ENCODE measurements around the gene LYG1.

Gene LYG1

GRCh38 chr2:99297994-99298393 lies 3.0 kb downstream of the LYG1 start:
- Histone ChIP-seq H3K27me3 (ENCODE audit: insufficient read depth, low read length, poor library complexity) (no peaks in the 10 kb centered on the region), H2AFZ (ENCODE audit: low read depth, low read length) (no peak overlapping the region), H3K4me2 (ENCODE audit: insufficient read depth, low read length) (no peak overlapping the region), H3K4me1 (ENCODE audit: insufficient read depth, low read length) (no peaks in the 10 kb centered on the region), H3K36me3 (ENCODE audit: insufficient read depth, low read length) (peaks cover 10% of the 10 kb centered on the region; the same call in 1 of the 2 replicates), H3K9ac (ENCODE audit: low read depth, low read length) (no peak overlapping the region), H3K9me3 (ENCODE audit: insufficient read depth, low read length, severe bottlenecking) (no peaks in the 10 kb centered on the region), H4K20me1 (ENCODE audit: insufficient read depth, low read length) (no peaks in the 10 kb centered on the region), H3K27ac (ENCODE audit: low read length) (no peak overlapping the region), H3K4me3 (ENCODE audit: low read depth in 1 of 2, low read length in 2 of 2) (no peak overlapping the region), H3K79me2 (ENCODE audit: insufficient read depth, low read length) (no peaks in the 10 kb centered on the region)
- ATAC-seq (ENCODE audit: insufficient read depth, low read depth) (no peak), DNase-seq (no peak)
- TF ChIP-seq EZH2 (IDR thresholded peaks at IDR 0.05; ENCODE audit: borderline replicate concordance, low read depth, low read length, severe bottlenecking) = no peak
- no peak for TF ChIP-seq CTCF (IDR thresholded peaks at IDR 0.05; ENCODE audit: borderline replicate concordance, extremely low read depth, low read length, poor library complexity, severe bottlenecking)

GRCh38 chr2:99285526-99285925 lies 15.5 kb downstream of the LYG1 start:
- no peak overlapping the region for H3K27ac ChIP-seq (ENCODE audit: low read length)
- no peaks in the 10 kb centered on the region for H3K79me2 ChIP-seq (ENCODE audit: insufficient read depth, low read length)
- DNase-seq (no peak), ATAC-seq (ENCODE audit: insufficient read depth, low read depth) (no peak)
- no peak for TF ChIP-seq EZH2 (IDR thresholded peaks at IDR 0.05; ENCODE audit: borderline replicate concordance, low read depth, low read length, severe bottlenecking)
- no peak for TF ChIP-seq CTCF (IDR thresholded peaks at IDR 0.05; ENCODE audit: borderline replicate concordance, extremely low read depth, low read length, poor library complexity, severe bottlenecking)
- peaks cover 12% of the 10 kb centered on the region; the same call in 1 of the 2 replicates for H3K36me3 ChIP-seq (ENCODE audit: insufficient read depth, low read length)
- H4K20me1 ChIP-seq (ENCODE audit: insufficient read depth, low read length) = no peaks in the 10 kb centered on the region
- no peaks in the 10 kb centered on the region for H3K27me3 ChIP-seq (ENCODE audit: insufficient read depth, low read length, poor library complexity)
- no peak overlapping the region for H3K9ac ChIP-seq (ENCODE audit: low read depth, low read length)
- no peak overlapping the region for H3K4me3 ChIP-seq (ENCODE audit: low read depth in 1 of 2, low read length in 2 of 2)
- H3K4me2 ChIP-seq (ENCODE audit: insufficient read depth, low read length) = no peak overlapping the region
- peaks cover under 1% of the 10 kb centered on the region for H3K9me3 ChIP-seq (ENCODE audit: insufficient read depth, low read length, severe bottlenecking)
- H3K4me1 ChIP-seq (ENCODE audit: insufficient read depth, low read length) = no peaks in the 10 kb centered on the region
- no peak overlapping the region for H2AFZ ChIP-seq (ENCODE audit: low read depth, low read length)

- Histone ChIP-seq H3K4me3 (ENCODE audit: low read depth in 1 of 2, low read length in 2 of 2) (no peak overlapping the region), H3K4me2 (ENCODE audit: insufficient read depth, low read length) (no peak overlapping the region), H3K9me3 (ENCODE audit: insufficient read depth, low read length, severe bottlenecking) (peaks cover 5% of the 10 kb centered on the region), H3K4me1 (ENCODE audit: insufficient read depth, low read length) (no peaks in the 10 kb centered on the region), H3K9ac (ENCODE audit: low read depth, low read length) (no peak overlapping the region), H3K27ac (ENCODE audit: low read length) (no peak overlapping the region), H3K27me3 (ENCODE audit: insufficient read depth, low read length, poor library complexity) (no peaks in the 10 kb centered on the region), H3K79me2 (ENCODE audit: insufficient read depth, low read length) (no peaks in the 10 kb centered on the region), H2AFZ (ENCODE audit: low read depth, low read length) (no peak overlapping the region), H4K20me1 (ENCODE audit: insufficient read depth, low read length) (no peaks in the 10 kb centered on the region), H3K36me3 (ENCODE audit: insufficient read depth, low read length) (peaks cover 11% of the 10 kb centered on the region; the same call in 1 of the 2 replicates)
- TF ChIP-seq CTCF (IDR thresholded peaks at IDR 0.05; ENCODE audit: borderline replicate concordance, extremely low read depth, low read length, poor library complexity, severe bottlenecking) (no peak), EZH2 (IDR thresholded peaks at IDR 0.05; ENCODE audit: borderline replicate concordance, low read depth, low read length, severe bottlenecking) (no peak)
- ATAC-seq (ENCODE audit: insufficient read depth, low read depth) = no peak
- no peak for DNase-seq
Observed at GRCh38 chr2:99279969-99280695, 20.9 kb downstream of the LYG1 start.

Data from DND-41 (cell line).